Measurements from ENCODE around the gene RPP25L.

The RPP25L gene

GRCh38 chr9:34591917-34592866 lies 19.7 kb downstream of the RPP25L start:
- Histone ChIP-seq H3K4me2 (ENCODE audit: low read length) (peak overlapping the region; percentile 41; the same call in 1 of the 2 replicates), H4K20me1 (ENCODE audit: control insufficient read depth, insufficient read depth, low read depth, low read length) (no peaks in the 10 kb centered on the region), H3K36me3 (ENCODE audit: control insufficient read depth, low read length) (no peaks in the 10 kb centered on the region), H3K27me3 (ENCODE audit: control insufficient read depth, low read length) (peaks cover 42% of the 10 kb centered on the region), H3K9me2 (replicated peaks; ENCODE audit: control insufficient read depth, low read length) (no peaks in the 10 kb centered on the region), H3K9me3 (ENCODE audit: control insufficient read depth, insufficient read depth, low read length) (no peaks in the 10 kb centered on the region), H3K4me1 (ENCODE audit: control insufficient read depth, low read length) (peaks cover 8% of the 10 kb centered on the region), H3F3A (ENCODE audit: control insufficient read depth, insufficient read depth) (no peaks in the 10 kb centered on the region), H3K27ac (ENCODE audit: low read depth, low read length) (no peak overlapping the region), H3K79me2 (ENCODE audit: control insufficient read depth, low read length) (no peaks in the 10 kb centered on the region), H3K4me3 (ENCODE audit: low read length) (no peak overlapping the region)
- TF ChIP-seq, protein P1, sequence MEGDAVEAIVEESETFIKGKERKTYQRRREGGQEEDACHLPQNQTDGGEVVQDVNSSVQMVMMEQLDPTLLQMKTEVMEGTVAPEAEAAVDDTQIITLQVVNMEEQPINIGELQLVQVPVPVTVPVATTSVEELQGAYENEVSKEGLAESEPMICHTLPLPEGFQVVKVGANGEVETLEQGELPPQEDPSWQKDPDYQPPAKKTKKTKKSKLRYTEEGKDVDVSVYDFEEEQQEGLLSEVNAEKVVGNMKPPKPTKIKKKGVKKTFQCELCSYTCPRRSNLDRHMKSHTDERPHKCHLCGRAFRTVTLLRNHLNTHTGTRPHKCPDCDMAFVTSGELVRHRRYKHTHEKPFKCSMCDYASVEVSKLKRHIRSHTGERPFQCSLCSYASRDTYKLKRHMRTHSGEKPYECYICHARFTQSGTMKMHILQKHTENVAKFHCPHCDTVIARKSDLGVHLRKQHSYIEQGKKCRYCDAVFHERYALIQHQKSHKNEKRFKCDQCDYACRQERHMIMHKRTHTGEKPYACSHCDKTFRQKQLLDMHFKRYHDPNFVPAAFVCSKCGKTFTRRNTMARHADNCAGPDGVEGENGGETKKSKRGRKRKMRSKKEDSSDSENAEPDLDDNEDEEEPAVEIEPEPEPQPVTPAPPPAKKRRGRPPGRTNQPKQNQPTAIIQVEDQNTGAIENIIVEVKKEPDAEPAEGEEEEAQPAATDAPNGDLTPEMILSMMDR (IDR thresholded peaks at IDR 0.05; ENCODE audit: low read depth, low read length, poor library complexity, severe bottlenecking): peak; percentile 12
- no peak for TF ChIP-seq EZH2phosphoT487 (IDR thresholded peaks at IDR 0.05; ENCODE audit: borderline replicate concordance, low read length)

DNA sequence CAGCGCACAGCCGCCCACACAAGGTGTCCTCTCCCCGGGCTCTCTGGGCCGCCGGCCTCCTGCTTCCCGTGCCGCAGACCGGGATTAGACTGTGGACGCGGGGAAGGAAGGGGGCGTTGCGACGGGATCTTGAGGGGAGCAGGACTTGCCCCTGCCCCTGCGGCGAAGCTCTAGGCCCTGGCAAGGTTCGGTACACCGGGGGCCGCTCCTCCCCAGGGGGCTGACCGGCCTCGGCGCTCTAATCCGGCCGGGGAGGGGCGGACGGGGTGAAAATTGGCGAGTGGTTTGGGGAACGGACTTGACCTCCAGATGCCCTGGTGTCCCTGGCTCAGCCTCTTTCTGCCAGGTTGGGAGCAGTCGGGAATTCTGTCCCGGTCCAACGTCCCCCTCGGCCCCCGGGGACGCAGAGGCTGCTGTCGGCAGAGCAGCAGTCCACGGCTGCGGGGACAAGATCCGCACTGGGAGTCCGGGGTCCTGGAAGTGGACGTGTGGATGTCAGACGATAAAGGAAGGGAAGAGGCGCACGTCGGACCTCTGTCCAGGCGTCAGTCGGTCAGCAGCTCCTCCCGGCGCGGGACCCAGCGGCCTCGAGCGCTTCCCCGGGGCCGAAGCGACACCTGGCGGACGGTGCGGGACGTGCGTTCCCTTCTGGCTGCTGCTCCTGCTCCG lies 20.5 kb downstream of the RPP25L start:
- Histone ChIP-seq H3K9me2 (replicated peaks; ENCODE audit: control insufficient read depth, low read length) (no peaks in the 10 kb centered on the region), H3K4me3 (ENCODE audit: low read length) (no peak overlapping the region), H3K36me3 (ENCODE audit: control insufficient read depth, low read length) (no peaks in the 10 kb centered on the region), H3K9me3 (ENCODE audit: control insufficient read depth, insufficient read depth, low read length) (no peaks in the 10 kb centered on the region), H4K20me1 (ENCODE audit: control insufficient read depth, insufficient read depth, low read depth, low read length) (no peaks in the 10 kb centered on the region), H3K79me2 (ENCODE audit: control insufficient read depth, low read length) (no peaks in the 10 kb centered on the region), H3K4me1 (ENCODE audit: control insufficient read depth, low read length) (peaks cover 8% of the 10 kb centered on the region), H3K27ac (ENCODE audit: low read depth, low read length) (no peak overlapping the region), H3F3A (ENCODE audit: control insufficient read depth, insufficient read depth) (no peaks in the 10 kb centered on the region), H3K4me2 (ENCODE audit: low read length) (peak overlapping the region; percentile 41; the same call in 1 of the 2 replicates), H3K27me3 (ENCODE audit: control insufficient read depth, low read length) (peaks cover 50% of the 10 kb centered on the region)
- TF ChIP-seq, protein P1 (IDR thresholded peaks at IDR 0.05; ENCODE audit: low read depth, low read length, poor library complexity, severe bottlenecking): peak; percentile 77
- TF ChIP-seq EZH2phosphoT487 (IDR thresholded peaks at IDR 0.05; ENCODE audit: borderline replicate concordance, low read length): peak; percentile 73; the same call in 1 of the 2 replicates

GRCh38 chr9:34590381-34591247 lies 21.3 kb downstream of the RPP25L start:
- H3F3A ChIP-seq (ENCODE audit: control insufficient read depth, insufficient read depth): no peaks in the 10 kb centered on the region
- peaks cover 8% of the 10 kb centered on the region for H3K4me1 ChIP-seq (ENCODE audit: control insufficient read depth, low read length)
- no peaks in the 10 kb centered on the region for H3K9me2 ChIP-seq (replicated peaks; ENCODE audit: control insufficient read depth, low read length)
- no peak overlapping the region for H3K27ac ChIP-seq (ENCODE audit: low read depth, low read length)
- no peaks in the 10 kb centered on the region for H3K9me3 ChIP-seq (ENCODE audit: control insufficient read depth, insufficient read depth, low read length)
- H3K4me2 ChIP-seq (ENCODE audit: low read length): peak overlapping the region; percentile 41; the same call in 1 of the 2 replicates
- TF ChIP-seq, protein P1 (IDR thresholded peaks at IDR 0.05; ENCODE audit: low read depth, low read length, poor library complexity, severe bottlenecking): no peak
- no peak for TF ChIP-seq EZH2phosphoT487 (IDR thresholded peaks at IDR 0.05; ENCODE audit: borderline replicate concordance, low read length)
- H3K4me3 ChIP-seq (ENCODE audit: low read length): no peak overlapping the region
- H3K36me3 ChIP-seq (ENCODE audit: control insufficient read depth, low read length): no peaks in the 10 kb centered on the region
- no peaks in the 10 kb centered on the region for H3K79me2 ChIP-seq (ENCODE audit: control insufficient read depth, low read length)
- H3K27me3 ChIP-seq (ENCODE audit: control insufficient read depth, low read length): peaks cover 57% of the 10 kb centered on the region
- no peaks in the 10 kb centered on the region for H4K20me1 ChIP-seq (ENCODE audit: control insufficient read depth, insufficient read depth, low read depth, low read length)
